ENCODE data around the gene TENT5A. TPM values are rescaled to one million over a fixed set of nuclear protein-coding genes. Genes with fewer than 3 reads are reported as not detected.
"Not testable (repeated sequence)": the region's sequence is repeated elsewhere in the genome, so short reads cannot be mapped to it uniquely, and the experiment has no call there.

TENT5A gene
- total RNA-seq, 3 donors from 2014 or later = 26.3 to 30.4 (median 29.5) TPM

GRCh38 chr6:81741689-81742088, 10.8 kb downstream of the TENT5A start:
- no peak for ATAC-seq
- Histone ChIP-seq H3K9me3 (no peaks in the 10 kb centered on the region), H3K4me3 (no peak overlapping the region), H3K4me1 (ENCODE audit: low read depth) (no peaks in the 10 kb centered on the region), H3K36me3 (ENCODE audit: low read depth) (no peaks in the 10 kb centered on the region)
- no peak for DNase-seq
- intact Hi-C loops (cut with DNase I, micrococcal nuclease) = no loop called here
- no peak for TF ChIP-seq CTCF (IDR thresholded peaks at IDR 0.05)

- H3K9me3 ChIP-seq; DNase-seq; H3K4me1 ChIP-seq (ENCODE audit: low read depth); intact Hi-C loops (cut with DNase I, micrococcal nuclease); ATAC-seq; H3K36me3 ChIP-seq (ENCODE audit: low read depth); H3K4me3 ChIP-seq: not testable (repeated sequence)
These were observed 11.9 kb downstream of the TENT5A start for GRCh38 chr6:81740591-81740990.

DNA sequence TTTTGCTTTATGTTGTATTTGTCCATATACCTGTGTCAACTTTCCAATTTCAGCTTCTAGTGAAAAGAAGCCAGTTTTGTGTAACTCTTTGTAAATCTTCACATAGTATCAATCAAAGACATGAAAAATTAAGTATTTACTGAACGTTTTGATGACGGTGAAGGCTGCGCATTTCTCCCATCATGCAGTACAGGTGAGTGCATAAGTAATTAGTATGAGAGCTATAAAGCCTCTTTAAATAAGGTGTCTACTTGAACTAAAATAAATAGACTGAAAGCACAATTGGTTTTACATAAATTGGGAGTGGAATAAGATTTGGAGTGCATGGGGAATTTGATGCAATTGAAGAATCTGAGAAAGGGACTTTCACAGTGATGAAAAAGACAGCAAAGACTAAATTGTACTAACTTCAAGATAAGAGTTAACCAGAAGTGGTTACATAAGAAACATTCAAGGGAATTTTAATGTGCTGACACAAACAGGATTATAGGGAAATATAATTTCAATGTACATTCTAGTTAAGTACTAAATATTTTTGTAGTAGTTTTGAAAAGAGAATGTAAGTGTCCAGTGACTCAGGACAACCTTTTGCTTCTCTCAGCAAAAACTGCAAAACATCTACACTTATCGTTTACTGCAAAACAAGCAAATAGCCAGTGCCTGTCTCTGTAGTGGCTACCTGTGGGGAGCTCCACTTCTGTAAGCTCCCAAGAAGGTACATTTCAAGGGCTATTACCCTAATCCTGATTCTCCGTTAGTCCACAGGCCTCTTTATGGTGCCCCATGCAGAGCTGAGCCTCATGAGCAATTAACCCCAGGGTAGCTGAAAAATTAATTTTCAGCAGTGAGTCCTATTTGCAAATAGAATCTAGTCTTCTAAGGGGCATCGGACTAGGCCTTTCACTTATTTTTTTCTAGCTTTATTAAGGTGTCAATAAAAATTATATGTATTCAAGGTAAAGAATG, 13.0 kb downstream of the TENT5A start:
- no peak for ATAC-seq
- no peaks in the 10 kb centered on the region for H3K9me3 ChIP-seq

DNA sequence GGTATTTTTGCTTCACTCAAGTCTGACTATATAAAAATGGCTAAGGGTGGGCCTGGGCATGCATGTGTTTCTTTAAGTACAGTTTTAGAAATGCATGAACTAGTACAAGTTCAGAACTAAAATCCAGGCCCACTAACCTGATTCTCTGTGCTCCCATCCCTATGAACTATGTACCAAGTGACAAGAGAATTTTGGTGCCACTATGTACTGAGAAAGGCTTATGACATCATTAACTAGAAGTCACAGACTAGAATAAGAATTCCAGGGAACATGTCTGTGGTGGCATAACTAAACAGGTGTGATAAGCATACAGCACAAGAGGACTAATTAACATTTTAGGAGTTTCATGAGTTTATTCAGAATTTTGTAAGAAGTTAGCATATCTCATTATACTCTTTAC, 16.1 kb downstream of the TENT5A start:
- intact Hi-C loops (cut with DNase I, micrococcal nuclease) = no loop called here
- no peaks in the 10 kb centered on the region for H3K4me1 ChIP-seq (ENCODE audit: low read depth)
- TF ChIP-seq CTCF (IDR thresholded peaks at IDR 0.05) = no peak
- no peaks in the 10 kb centered on the region for H3K9me3 ChIP-seq
- DNase-seq (no peak), ATAC-seq (no peak)
- no peaks in the 10 kb centered on the region for H3K36me3 ChIP-seq (ENCODE audit: low read depth)
- H3K4me3 ChIP-seq = no peak overlapping the region

More for the DNA sequence above, 13.0 kb downstream of the TENT5A start:
- no peaks in the 10 kb centered on the region for H3K4me1 ChIP-seq (ENCODE audit: low read depth)
- no peak for DNase-seq
- intact Hi-C loops (cut with DNase I, micrococcal nuclease) = no loop called here
- no peaks in the 10 kb centered on the region for H3K36me3 ChIP-seq (ENCODE audit: low read depth)
- H3K4me3 ChIP-seq = no peak overlapping the region
- no peak for TF ChIP-seq CTCF (IDR thresholded peaks at IDR 0.05)

DNA sequence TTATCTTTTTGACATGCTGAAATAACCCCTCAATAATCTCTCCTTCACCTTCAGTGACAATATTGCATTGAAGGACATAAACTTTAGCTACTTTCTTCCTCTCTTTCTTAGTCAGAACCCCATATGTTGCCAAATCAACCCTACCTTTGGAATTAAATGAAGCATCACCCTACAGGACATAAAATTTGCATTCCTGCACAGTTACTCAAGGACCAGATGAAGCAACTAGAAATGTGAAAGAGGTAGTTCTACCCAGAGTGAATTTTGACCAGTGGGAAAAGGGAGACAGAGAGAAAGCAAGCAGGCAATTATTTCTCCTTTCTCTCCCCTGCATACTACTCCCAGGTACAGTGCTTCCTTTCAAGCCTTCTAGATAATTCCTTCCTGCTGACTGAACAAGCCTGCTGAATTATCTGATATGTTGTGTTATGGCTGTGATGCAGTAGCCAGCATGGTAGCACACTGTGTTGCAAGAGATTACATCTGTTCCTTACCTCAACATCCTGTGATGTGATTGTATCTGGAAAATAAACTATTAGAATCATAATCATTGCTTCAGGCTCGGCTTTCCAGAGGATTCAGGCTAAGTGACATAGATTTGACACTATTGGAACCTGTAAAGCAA, 16.6 kb downstream of the TENT5A start:
- Histone ChIP-seq H3K4me1 (ENCODE audit: low read depth) (no peaks in the 10 kb centered on the region), H3K4me3 (no peak overlapping the region), H3K9me3 (no peaks in the 10 kb centered on the region), H3K36me3 (ENCODE audit: low read depth) (no peaks in the 10 kb centered on the region)
- intact Hi-C loops (cut with DNase I, micrococcal nuclease) = no loop called here
- ATAC-seq = no peak
- no peak for TF ChIP-seq CTCF (IDR thresholded peaks at IDR 0.05)
- no peak for DNase-seq

GRCh38 chr6:81734500-81735150, 17.9 kb downstream of the TENT5A start:
- Histone ChIP-seq H3K4me1 (ENCODE audit: low read depth) (no peaks in the 10 kb centered on the region), H3K4me3 (no peak overlapping the region), H3K36me3 (ENCODE audit: low read depth) (no peaks in the 10 kb centered on the region), H3K9me3 (no peaks in the 10 kb centered on the region)
- no peak for TF ChIP-seq CTCF (IDR thresholded peaks at IDR 0.05)
- DNase-seq (no peak), ATAC-seq (peak; percentile 69)
- intact Hi-C loops (cut with DNase I, micrococcal nuclease) = no loop called here

All from mucosa of descending colon (tissue), 3 donors.